Measurements from ENCODE around the gene MEIS2. TPM values are rescaled to one million over a fixed set of nuclear protein-coding genes. Genes with fewer than 3 reads are reported as not detected.

Gene MEIS2
- total RNA-seq, 2 experiments from 2014 or later = not detected

DNA sequence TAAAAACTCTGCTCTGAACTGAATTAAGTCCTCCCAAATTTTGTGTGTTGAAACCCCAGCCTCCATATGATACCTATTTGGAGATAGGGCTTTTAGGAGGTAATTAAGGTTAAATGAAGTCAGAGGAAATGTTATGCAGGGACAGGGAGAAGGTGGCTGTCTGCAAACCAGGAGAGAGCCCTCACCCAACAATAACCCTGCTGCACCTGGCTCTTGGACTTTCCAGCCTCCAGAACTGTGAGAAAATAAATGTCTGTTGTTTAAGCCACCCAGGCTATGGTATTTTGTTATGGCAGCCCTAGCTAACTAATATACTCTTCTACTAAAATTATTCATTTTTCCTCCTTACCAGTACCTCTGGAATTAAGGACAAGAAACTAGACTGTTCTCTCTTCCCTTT, 79.5 kb downstream of the MEIS2 start:
- POLR2A ChIA-PET = no interaction called here
- ATAC-seq (ENCODE audit: low read depth) (no peak), DNase-seq (no peak)
- H3K4me1 Mint-ChIP-seq = no peaks in the 10 kb centered on the region
- H3K36me3 Mint-ChIP-seq = no peaks in the 10 kb centered on the region
- no peak overlapping the region for H3K27ac Mint-ChIP-seq
- no peaks in the 10 kb centered on the region for H3K27me3 Mint-ChIP-seq
- H3K9me3 Mint-ChIP-seq = no peaks in the 10 kb centered on the region
- H3K4me3 Mint-ChIP-seq = no peak overlapping the region

DNA sequence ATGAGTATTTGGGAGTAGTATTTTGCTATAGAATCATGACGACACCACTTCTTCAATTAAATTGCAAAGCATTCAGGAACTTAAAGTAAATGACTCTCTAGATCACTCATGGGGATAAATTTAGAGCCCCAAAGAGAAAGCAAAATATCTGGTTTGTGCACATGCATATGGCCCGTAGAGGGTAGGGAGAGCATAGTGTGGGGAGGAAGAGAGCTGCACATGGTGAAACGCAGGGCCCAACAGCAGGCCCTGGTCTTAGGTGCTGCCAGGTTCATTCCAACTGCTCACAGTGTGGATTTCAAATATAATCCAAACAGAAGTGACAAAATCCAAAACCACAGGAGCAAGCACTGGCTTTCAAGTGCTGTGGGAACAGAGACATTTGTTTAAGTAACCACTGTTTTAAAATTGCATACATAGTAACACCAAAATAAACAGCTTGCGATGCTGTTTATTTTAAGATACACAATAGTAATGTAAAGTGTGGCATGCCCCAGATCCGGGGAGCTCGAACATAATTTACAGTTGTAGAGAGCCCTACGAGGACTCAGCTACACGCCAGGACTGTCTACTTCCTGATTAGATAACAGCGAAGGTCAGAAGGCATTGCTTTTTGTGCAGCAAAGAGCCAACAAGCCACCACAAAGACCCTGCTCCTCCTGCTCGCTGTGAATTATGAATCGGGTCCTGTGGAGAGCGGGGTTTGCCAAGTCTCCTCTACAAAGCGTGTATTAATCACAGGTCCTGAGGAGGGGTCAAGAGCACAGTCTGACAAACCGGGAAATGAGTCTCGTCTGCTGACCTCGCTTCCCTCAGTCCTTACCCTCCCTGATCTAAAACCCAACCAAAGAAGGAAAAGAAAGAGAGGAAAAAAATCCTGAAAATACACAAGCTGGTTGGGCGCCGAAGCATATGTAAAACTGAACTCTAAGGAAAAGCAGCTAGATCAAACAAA, 80.6 kb downstream of the MEIS2 start:
- no peak overlapping the region for H3K27ac Mint-ChIP-seq
- H3K4me1 Mint-ChIP-seq = no peaks in the 10 kb centered on the region
- no peak overlapping the region for H3K4me3 Mint-ChIP-seq
- DNase-seq (no peak), ATAC-seq (ENCODE audit: low read depth) (no peak)
- POLR2A ChIA-PET = no interaction called here
- H3K36me3 Mint-ChIP-seq = no peaks in the 10 kb centered on the region
- H3K9me3 Mint-ChIP-seq = no peaks in the 10 kb centered on the region
- no peaks in the 10 kb centered on the region for H3K27me3 Mint-ChIP-seq

DNA sequence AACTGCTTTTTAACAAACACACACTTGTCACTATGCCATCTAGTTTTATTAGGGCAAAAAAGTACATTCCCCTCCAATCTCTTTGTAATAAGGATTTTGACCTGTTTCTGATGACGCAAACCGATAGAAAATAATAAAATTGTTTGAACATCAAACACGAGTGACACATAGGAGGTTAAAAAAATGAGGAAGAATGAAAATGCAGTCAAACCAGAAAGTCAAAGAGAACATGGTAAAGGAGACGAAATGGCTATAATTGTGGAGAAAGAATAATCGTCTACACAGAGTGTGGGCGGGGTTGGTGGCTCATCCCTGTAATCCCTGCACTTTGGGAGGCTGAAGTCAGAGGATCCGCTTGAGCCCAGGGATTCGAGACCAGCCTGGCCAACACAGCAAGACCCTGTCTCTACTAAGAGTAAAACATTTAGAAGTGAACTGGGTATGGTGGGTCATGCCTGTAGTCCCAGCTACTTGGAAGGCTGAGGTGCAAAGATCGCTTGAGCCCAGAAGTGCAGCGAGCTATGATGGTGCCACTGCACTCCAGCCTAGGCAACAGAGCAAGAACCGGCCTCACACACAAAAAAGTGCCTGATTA, 83.2 kb downstream of the MEIS2 start:
- ATAC-seq (ENCODE audit: low read depth) (no peak), DNase-seq (no peak)
- POLR2A ChIA-PET = no interaction called here
- Mint-ChIP-seq H3K27me3 (no peaks in the 10 kb centered on the region), H3K4me1 (no peaks in the 10 kb centered on the region), H3K9me3 (no peaks in the 10 kb centered on the region), H3K36me3 (no peaks in the 10 kb centered on the region), H3K27ac (no peak overlapping the region), H3K4me3 (no peak overlapping the region)

DNA sequence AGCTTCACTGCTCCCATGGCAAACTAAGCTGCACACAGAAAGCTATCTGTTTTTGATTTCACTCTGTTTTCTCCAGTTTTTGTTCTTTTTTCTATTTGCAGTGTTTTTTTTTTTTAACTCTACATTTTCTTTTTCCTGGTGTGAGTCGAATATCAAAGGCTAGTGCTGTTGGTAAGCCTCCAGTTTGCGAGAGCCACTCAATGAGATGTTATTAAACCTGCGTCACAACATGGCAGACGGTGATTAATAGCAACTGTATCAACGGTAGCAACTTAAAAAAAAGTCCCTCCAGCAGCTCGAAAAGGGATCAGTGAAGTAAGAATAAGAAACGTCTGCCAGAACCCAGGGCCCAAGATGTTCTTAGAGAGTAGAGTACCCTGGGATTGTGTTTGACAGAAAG, 84.1 kb downstream of the MEIS2 start:
- no peak for DNase-seq
- H3K4me1 Mint-ChIP-seq = no peaks in the 10 kb centered on the region
- no peak overlapping the region for H3K27ac Mint-ChIP-seq
- POLR2A ChIA-PET = no interaction called here
- H3K9me3 Mint-ChIP-seq = no peaks in the 10 kb centered on the region
- ATAC-seq (ENCODE audit: low read depth) = no peak
- no peaks in the 10 kb centered on the region for H3K36me3 Mint-ChIP-seq
- no peak overlapping the region for H3K4me3 Mint-ChIP-seq
- H3K27me3 Mint-ChIP-seq = no peaks in the 10 kb centered on the region

DNA sequence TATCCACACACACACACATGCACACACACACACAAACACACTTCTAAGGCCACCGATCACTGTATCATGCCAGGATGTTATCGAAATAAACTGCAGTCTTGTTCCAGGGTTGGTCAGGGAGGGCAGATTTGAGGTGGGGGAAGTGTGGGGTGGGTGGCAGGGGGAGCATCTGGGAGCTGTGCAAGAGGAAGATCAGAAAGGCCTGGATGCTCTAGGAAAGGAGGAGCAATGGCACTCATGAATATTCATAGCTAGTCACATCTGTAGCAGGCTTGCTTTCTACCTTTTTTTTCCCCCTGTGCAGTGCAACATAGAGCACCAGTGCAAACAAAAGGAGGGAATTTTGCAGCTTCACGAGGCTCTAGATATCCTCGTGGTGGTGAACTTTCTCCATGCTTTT, 84.9 kb downstream of the MEIS2 start:
- no peak overlapping the region for H3K4me3 Mint-ChIP-seq
- ATAC-seq (ENCODE audit: low read depth) = no peak
- DNase-seq = no peak
- POLR2A ChIA-PET = no interaction called here
- no peaks in the 10 kb centered on the region for H3K4me1 Mint-ChIP-seq
- no peaks in the 10 kb centered on the region for H3K27me3 Mint-ChIP-seq
- H3K36me3 Mint-ChIP-seq = no peaks in the 10 kb centered on the region
- no peak overlapping the region for H3K27ac Mint-ChIP-seq
- H3K9me3 Mint-ChIP-seq = no peaks in the 10 kb centered on the region

GRCh38 chr15:37015035-37015434, 85.3 kb downstream of the MEIS2 start:
- ATAC-seq (ENCODE audit: low read depth) = no peak
- Mint-ChIP-seq H3K4me3 (no peak overlapping the region), H3K27me3 (no peaks in the 10 kb centered on the region), H3K9me3 (no peaks in the 10 kb centered on the region), H3K36me3 (no peaks in the 10 kb centered on the region), H3K4me1 (no peaks in the 10 kb centered on the region), H3K27ac (no peak overlapping the region)
- DNase-seq = no peak
- POLR2A ChIA-PET = no interaction called here

DNA sequence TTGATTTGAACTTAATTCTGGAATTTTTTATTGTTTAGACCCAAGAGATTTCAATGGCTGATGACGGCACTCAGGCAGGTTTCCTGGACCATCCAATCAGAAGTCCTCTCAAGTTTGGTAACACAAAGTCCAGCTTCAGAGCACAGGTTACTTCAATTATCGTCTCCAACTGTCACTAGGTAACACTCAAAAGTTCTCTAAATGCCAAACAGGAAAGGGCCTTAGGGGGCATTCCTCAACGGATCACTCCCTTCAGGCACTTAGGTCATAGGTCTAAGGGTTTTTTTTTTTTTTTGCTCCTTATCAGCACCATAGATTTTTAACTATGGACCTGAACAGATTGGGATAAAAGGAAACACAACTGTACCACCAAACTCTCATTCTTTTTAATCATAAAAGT, 85.8 kb downstream of the MEIS2 start:
- no peak overlapping the region for H3K27ac Mint-ChIP-seq
- no peaks in the 10 kb centered on the region for H3K4me1 Mint-ChIP-seq

DNA sequence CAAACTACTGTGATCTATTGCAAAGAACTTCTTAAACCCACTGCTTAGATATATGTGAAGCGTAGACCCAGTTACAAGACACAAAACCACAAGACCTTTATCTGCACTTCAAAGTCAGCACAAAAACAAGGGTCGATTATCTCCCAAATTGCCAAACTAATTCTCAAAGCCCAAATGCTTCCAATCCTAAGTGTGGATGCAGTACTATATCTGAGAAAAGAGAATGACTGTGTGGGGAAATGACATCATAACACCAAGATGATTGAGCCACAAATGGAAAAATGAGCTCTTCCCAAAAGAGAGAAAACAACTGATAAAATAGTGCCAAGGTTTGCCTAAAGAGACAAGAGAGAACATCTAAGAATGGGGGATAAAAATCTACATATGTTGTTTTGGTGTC, 86.2 kb downstream of the MEIS2 start:
- POLR2A ChIA-PET = no interaction called here
- Mint-ChIP-seq H3K27ac (no peak overlapping the region), H3K4me3 (no peak overlapping the region), H3K27me3 (no peaks in the 10 kb centered on the region), H3K9me3 (no peaks in the 10 kb centered on the region), H3K4me1 (no peaks in the 10 kb centered on the region), H3K36me3 (no peaks in the 10 kb centered on the region)
- ATAC-seq (ENCODE audit: low read depth) = no peak
- DNase-seq = no peak

More for the DNA sequence above, 85.8 kb downstream of the MEIS2 start:
- H3K4me3 Mint-ChIP-seq = no peak overlapping the region
- DNase-seq = no peak
- no peaks in the 10 kb centered on the region for H3K9me3 Mint-ChIP-seq
- no peak for ATAC-seq (ENCODE audit: low read depth)
- no peaks in the 10 kb centered on the region for H3K36me3 Mint-ChIP-seq
- POLR2A ChIA-PET = no interaction called here
- H3K27me3 Mint-ChIP-seq = no peaks in the 10 kb centered on the region

- Mint-ChIP-seq H3K27ac (no peak overlapping the region), H3K9me3 (no peaks in the 10 kb centered on the region), H3K27me3 (no peaks in the 10 kb centered on the region), H3K4me1 (no peaks in the 10 kb centered on the region), H3K4me3 (no peak overlapping the region), H3K36me3 (no peaks in the 10 kb centered on the region)
- POLR2A ChIA-PET = no interaction called here
- ATAC-seq (ENCODE audit: low read depth) (no peak), DNase-seq (no peak)
Measured at GRCh38 chr15:37010595-37010994, 89.8 kb downstream of the MEIS2 start.

DNA sequence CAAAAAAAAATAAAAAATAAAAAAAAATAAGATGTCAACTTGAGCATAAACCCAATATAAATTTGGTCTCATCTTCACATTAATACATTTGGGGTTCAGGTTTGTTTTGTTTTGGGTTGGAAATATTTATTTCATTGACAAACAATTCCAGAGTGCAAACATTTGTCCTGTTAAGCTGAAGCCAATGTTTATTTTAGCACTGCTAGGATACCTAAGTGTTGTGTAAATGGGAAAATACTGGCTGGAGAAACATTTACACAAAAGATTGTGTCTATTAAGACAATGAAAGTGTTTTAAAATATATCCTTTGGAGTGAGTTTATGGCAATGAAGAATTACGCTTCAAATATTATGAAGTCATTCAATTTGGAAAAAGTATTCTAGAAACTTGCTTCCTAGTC, 91.1 kb downstream of the MEIS2 start:
- Mint-ChIP-seq H3K4me3 (no peak overlapping the region), H3K9me3 (peaks cover 2% of the 10 kb centered on the region), H3K27me3 (no peaks in the 10 kb centered on the region), H3K4me1 (no peaks in the 10 kb centered on the region), H3K36me3 (no peaks in the 10 kb centered on the region), H3K27ac (no peak overlapping the region)
- DNase-seq = no peak
- POLR2A ChIA-PET = no interaction called here
- ATAC-seq (ENCODE audit: low read depth) = no peak

GRCh38 chr15:37008205-37008604, 92.1 kb downstream of the MEIS2 start:
- Mint-ChIP-seq H3K36me3 (no peaks in the 10 kb centered on the region), H3K9me3 (peaks cover 2% of the 10 kb centered on the region), H3K27me3 (no peaks in the 10 kb centered on the region), H3K27ac (no peak overlapping the region), H3K4me1 (no peaks in the 10 kb centered on the region), H3K4me3 (no peak overlapping the region)
- DNase-seq (no peak), ATAC-seq (ENCODE audit: low read depth) (no peak)
- POLR2A ChIA-PET = no interaction called here

- POLR2A ChIA-PET = no interaction called here
- DNase-seq = no peak
- no peak overlapping the region for H3K4me3 Mint-ChIP-seq
- no peak for ATAC-seq (ENCODE audit: low read depth)
- no peaks in the 10 kb centered on the region for H3K36me3 Mint-ChIP-seq
- H3K27me3 Mint-ChIP-seq = no peaks in the 10 kb centered on the region
- H3K9me3 Mint-ChIP-seq = peaks cover 2% of the 10 kb centered on the region
- no peaks in the 10 kb centered on the region for H3K4me1 Mint-ChIP-seq
- H3K27ac Mint-ChIP-seq = no peak overlapping the region
Measured at GRCh38 chr15:37007301-37007700, 93.0 kb downstream of the MEIS2 start.

DNA sequence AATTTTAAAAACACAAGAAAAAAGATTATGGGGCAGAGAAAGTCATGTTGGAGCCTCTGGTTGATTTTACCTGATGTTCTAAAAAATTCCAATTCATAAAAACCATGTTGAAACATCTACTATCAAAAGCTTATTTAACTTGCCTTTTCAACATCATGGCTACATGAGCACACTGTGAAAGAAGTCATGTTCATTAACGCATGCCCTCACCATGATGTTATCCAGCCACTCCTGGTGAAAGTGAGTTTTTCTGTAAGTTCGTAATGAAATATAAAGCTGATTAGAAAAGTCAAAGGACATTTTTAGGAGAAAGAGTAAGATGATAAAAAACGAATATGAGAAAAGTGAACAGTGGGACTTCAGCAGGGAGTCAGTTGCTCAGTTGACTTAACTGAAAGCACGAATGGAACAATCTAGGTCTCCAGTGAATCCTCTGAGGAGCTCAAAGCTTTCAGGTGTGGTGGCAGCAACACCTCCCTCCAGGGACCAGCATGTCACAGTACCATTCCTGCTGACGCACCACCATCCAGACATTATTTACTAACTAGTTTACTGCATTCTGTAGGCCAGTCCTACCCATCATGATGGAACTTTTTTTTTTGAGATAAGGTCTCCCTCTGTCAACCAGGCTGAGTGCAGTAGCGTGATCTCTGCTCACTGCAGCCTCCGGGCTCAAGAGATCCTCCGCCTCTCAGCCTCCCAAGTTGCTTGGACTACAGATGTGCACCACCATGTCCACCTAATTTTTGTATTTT, 95.2 kb downstream of the MEIS2 start:
- H3K36me3 Mint-ChIP-seq = no peaks in the 10 kb centered on the region
- DNase-seq (no peak), ATAC-seq (ENCODE audit: low read depth) (no peak)
- H3K9me3 Mint-ChIP-seq = peaks cover 2% of the 10 kb centered on the region
- H3K4me3 Mint-ChIP-seq = no peak overlapping the region
- H3K27ac Mint-ChIP-seq = no peak overlapping the region
- H3K27me3 Mint-ChIP-seq = no peaks in the 10 kb centered on the region
- H3K4me1 Mint-ChIP-seq = no peaks in the 10 kb centered on the region
- POLR2A ChIA-PET = no interaction called here

GRCh38 chr15:37004373-37004869, 95.9 kb downstream of the MEIS2 start:
- Mint-ChIP-seq H3K4me1 (no peaks in the 10 kb centered on the region), H3K9me3 (peaks cover 2% of the 10 kb centered on the region), H3K27me3 (no peaks in the 10 kb centered on the region), H3K36me3 (no peaks in the 10 kb centered on the region), H3K4me3 (no peak overlapping the region), H3K27ac (no peak overlapping the region)
- POLR2A ChIA-PET = no interaction called here
- DNase-seq (no peak), ATAC-seq (ENCODE audit: low read depth) (no peak)

All from activated naive CD8-positive, alpha-beta T cell treated with anti-CD3 and anti-CD28 coated beads, Interleukin-2, amount 10 ng/mL, durations not matched to agents 7 days and 5 days (primary cell).